Natural killer cell treated with Interleukin-12 subunit alpha and Interleukin-12 subunit beta and Interleukin-15 and Interleukin-18, amount 100 ng/mL, for 72 hours (primary cell): ENCODE results near the gene ELOVL2. TPM values are rescaled to one million over a fixed set of nuclear protein-coding genes. Genes with fewer than 3 reads are reported as not detected.

Experiments used
- ATAC-seq, 2 donors: fragments of 150-1000 bp; cut with Tn5 transposase in 1 of 2; sonication (Bioruptor Pico), chemical (Tn5 transposase) in 1 of 2; 2 replicates each; pipeline ENCODE4 v1.10.0; 2021
- DNase-seq: peaks from one replicate; pipeline ENCODE4 v3.0.0; 2022; ENCODE audit warnings: low spot score
- H3K27ac Mint-ChIP-seq, 2 donors: 1 replicate in 1 of 2; 2 replicates in 1 of 2; pipeline ENCODE4 v1.8.0; 2022; ENCODE audit warnings: mixed read lengths in 2 of 2, mild to moderate bottlenecking in 1 of 2, moderate library complexity in 1 of 2
- H3K27me3 Mint-ChIP-seq, 2 donors: 1 replicate in 1 of 2; 2 replicates in 1 of 2; pipeline ENCODE4 v1.8.0; 2022; ENCODE audit warnings: mixed read lengths in 2 of 2
- H3K36me3 Mint-ChIP-seq: one replicate; pipeline ENCODE4 v1.8.0; 2022; ENCODE audit warnings: mixed read lengths
- H3K4me1 Mint-ChIP-seq, 2 donors: 1 replicate in 1 of 2; 2 replicates in 1 of 2; pipeline ENCODE4 v1.8.0; 2022; ENCODE audit warnings: low read depth in 2 of 2, mixed read lengths in 2 of 2, mild to moderate bottlenecking in 1 of 2
- H3K4me3 Mint-ChIP-seq: one replicate; pipeline ENCODE4 v1.8.0; 2022; ENCODE audit warnings: mixed read lengths
- H3K9me3 Mint-ChIP-seq: 2 replicates; pipeline ENCODE4 v1.8.0; 2022; ENCODE audit warnings: mixed read lengths
- total RNA-seq, 2 donors: library from RNA; stranded (reverse); gene quantifications; one replicate each; pipeline ENCODE4 v1.2.3, GENCODE V29; 2022

ELOVL2 gene
- total RNA-seq, 2 donors from 2014 or later: not detected

- H3K4me3 Mint-ChIP-seq: peak overlapping the region; percentile 55
- H3K36me3 Mint-ChIP-seq: peaks cover 7% of the 10 kb centered on the region
- peak; percentile 17 to 40 for ATAC-seq
- no peak for DNase-seq
- no peaks in the 10 kb centered on the region for H3K9me3 Mint-ChIP-seq
- H3K27ac Mint-ChIP-seq: no peak overlapping the region
- peaks cover 47 to 59% of the 10 kb centered on the region in 2 donors for H3K27me3 Mint-ChIP-seq
- peaks cover 6 to 13% of the 10 kb centered on the region in 2 donors for H3K4me1 Mint-ChIP-seq
Measured at GRCh38 chr6:11043378-11043960, 636 bp downstream of the ELOVL2 start.

DNA sequence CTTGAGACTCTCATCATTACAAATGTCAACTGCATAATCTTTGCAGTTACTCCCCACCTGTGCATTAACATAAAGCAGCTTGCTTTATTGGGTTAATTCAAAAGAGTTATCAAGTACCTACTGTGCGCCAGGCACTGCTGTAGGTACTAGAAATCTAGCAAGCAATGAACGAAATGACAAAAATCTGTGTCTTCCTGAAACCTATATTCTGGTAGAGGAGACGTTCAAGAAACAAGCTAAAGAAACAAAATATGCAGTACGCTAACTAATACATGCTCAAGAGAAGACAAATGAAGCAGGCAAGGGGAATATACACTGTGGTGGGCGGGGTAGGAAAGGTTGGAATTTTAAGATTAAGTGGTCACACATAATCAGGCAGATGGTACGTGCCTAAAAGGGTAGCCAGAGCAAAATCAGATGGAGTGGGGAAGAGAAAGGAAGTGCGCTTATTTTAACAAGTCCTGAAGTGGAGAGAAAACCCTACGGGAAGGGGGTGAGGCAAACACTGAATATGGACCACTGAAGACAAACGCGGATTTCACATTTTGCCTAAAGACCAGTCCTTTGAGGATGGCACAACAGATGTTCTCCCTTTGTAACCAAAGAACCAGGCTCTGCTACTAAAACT, 1.2 kb downstream of the ELOVL2 start:
- H3K9me3 Mint-ChIP-seq: no peaks in the 10 kb centered on the region

GRCh38 chr6:11042025-11042749, 1.9 kb downstream of the ELOVL2 start:
- DNase-seq (no peak), ATAC-seq (no peak)
- H3K9me3 Mint-ChIP-seq: no peaks in the 10 kb centered on the region
- H3K4me1 Mint-ChIP-seq: peaks cover 6 to 13% of the 10 kb centered on the region in 2 donors
- peaks cover 41 to 60% of the 10 kb centered on the region in 2 donors for H3K27me3 Mint-ChIP-seq
- H3K4me3 Mint-ChIP-seq: no peak overlapping the region
- H3K36me3 Mint-ChIP-seq: peaks cover 7% of the 10 kb centered on the region
- no peak overlapping the region for H3K27ac Mint-ChIP-seq

More for the DNA sequence above, 1.2 kb downstream of the ELOVL2 start:
- Mint-ChIP-seq H3K36me3 (peaks cover 7% of the 10 kb centered on the region), H3K27ac (no peak overlapping the region), H3K4me1 (peaks cover 6 to 13% of the 10 kb centered on the region in 2 donors), H3K4me3 (peak overlapping the region; percentile 55), H3K27me3 (peaks cover 43 to 59% of the 10 kb centered on the region in 2 donors)
- ATAC-seq (no peak), DNase-seq (no peak)

DNA sequence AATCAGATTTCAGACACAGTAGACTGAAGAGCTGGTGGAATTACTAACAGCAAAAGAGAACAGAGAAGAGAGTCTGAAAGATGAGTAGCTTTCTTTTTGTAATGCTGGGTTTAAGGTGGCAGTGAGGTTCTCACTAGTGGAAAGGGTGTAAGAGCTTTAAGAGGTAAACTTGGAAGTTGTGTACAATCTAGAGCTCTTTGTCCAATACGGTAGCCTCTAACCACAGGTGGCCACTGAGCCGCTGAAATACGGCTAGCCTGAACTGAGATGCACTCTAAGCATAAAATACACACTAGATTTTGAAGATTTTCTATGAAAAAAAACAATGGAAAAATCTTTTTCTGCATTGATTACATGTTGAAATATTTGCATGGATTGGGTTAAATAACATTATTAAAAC, 4.0 kb downstream of the ELOVL2 start:
- Mint-ChIP-seq H3K27ac (no peak overlapping the region), H3K4me1 (peaks cover 6 to 13% of the 10 kb centered on the region in 2 donors), H3K36me3 (peaks cover 7% of the 10 kb centered on the region), H3K27me3 (peaks cover 52 to 67% of the 10 kb centered on the region in 2 donors), H3K9me3 (no peaks in the 10 kb centered on the region), H3K4me3 (no peak overlapping the region)
- no peak for DNase-seq
- no peak for ATAC-seq

- Mint-ChIP-seq H3K27ac (no peak overlapping the region), H3K4me3 (no peak overlapping the region), H3K27me3 (peaks cover 49 to 67% of the 10 kb centered on the region in 2 donors), H3K4me1 (peaks cover 6 to 10% of the 10 kb centered on the region in 2 donors), H3K9me3 (no peaks in the 10 kb centered on the region), H3K36me3 (peaks cover 7% of the 10 kb centered on the region)
- no peak for ATAC-seq
- DNase-seq: no peak
Measured at GRCh38 chr6:11039040-11039439, 5.1 kb downstream of the ELOVL2 start.

- no peaks in the 10 kb centered on the region for H3K36me3 Mint-ChIP-seq
- DNase-seq (no peak), ATAC-seq (no peak)
- H3K9me3 Mint-ChIP-seq: no peaks in the 10 kb centered on the region
- H3K27me3 Mint-ChIP-seq: peaks cover 38 to 66% of the 10 kb centered on the region in 2 donors
- no peak overlapping the region for H3K27ac Mint-ChIP-seq
- H3K4me1 Mint-ChIP-seq: no peaks in the 10 kb centered on the region
- H3K4me3 Mint-ChIP-seq: no peak overlapping the region
Measured at GRCh38 chr6:11036977-11037430, 7.1 kb downstream of the ELOVL2 start.

DNA sequence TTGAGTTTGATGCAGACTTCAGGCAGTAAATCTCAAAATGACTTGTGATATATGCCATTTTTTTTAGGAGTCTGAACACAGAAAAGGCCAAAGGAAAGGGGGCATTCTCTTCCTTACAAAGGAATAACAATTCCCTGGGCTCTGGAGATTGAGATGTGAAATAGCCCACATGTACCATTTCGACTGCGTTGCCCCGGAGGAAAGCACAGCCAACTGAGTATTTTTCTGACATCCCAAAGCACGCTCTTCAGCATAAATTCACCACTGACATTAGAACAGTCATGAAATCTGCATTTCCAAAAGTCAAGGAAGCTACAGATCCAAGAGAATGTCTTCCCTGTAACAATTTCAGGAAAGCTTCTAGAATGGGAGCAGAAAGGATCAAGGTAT, 7.8 kb downstream of the ELOVL2 start:
- no peak for ATAC-seq
- no peaks in the 10 kb centered on the region for H3K4me1 Mint-ChIP-seq

GRCh38 chr6:11035616-11036350, 8.3 kb downstream of the ELOVL2 start:
- H3K4me1 Mint-ChIP-seq: no peaks in the 10 kb centered on the region
- no peak for ATAC-seq
- peaks cover 42 to 66% of the 10 kb centered on the region in 2 donors for H3K27me3 Mint-ChIP-seq

More for the DNA sequence above, 7.8 kb downstream of the ELOVL2 start:
- no peak for DNase-seq
- H3K4me3 Mint-ChIP-seq: no peak overlapping the region
- no peak overlapping the region for H3K27ac Mint-ChIP-seq
- no peaks in the 10 kb centered on the region for H3K9me3 Mint-ChIP-seq
- no peaks in the 10 kb centered on the region for H3K36me3 Mint-ChIP-seq
- peaks cover 41 to 66% of the 10 kb centered on the region in 2 donors for H3K27me3 Mint-ChIP-seq

DNA sequence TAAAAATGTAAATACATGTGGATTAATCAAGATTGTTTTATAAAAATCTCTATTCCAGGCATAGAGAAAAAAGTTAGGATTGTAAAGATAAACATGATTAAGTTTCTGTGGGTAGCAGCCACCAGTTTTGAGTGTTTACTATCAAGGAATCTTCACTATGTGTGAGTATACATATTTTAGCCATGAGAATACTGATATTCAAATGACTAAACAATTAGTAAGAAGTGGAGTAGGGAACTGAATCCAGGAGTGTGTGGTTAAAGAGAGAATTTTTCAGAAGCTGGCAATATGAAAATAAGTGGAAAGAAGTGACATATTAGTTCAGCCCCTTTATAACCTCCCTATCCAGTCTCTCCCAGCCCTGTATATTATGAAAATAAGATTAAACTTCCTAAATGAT, 10.3 kb downstream of the ELOVL2 start:
- H3K27ac Mint-ChIP-seq: no peak overlapping the region
- H3K27me3 Mint-ChIP-seq: peaks cover 36 to 56% of the 10 kb centered on the region in 2 donors
- H3K4me1 Mint-ChIP-seq: no peaks in the 10 kb centered on the region
- ATAC-seq (no peak), DNase-seq (no peak)
- H3K4me3 Mint-ChIP-seq: no peak overlapping the region
- no peaks in the 10 kb centered on the region for H3K9me3 Mint-ChIP-seq
- H3K36me3 Mint-ChIP-seq: no peaks in the 10 kb centered on the region

More at GRCh38 chr6:11035616-11036350, 8.3 kb downstream of the ELOVL2 start:
- Mint-ChIP-seq H3K4me3 (no peak overlapping the region), H3K36me3 (no peaks in the 10 kb centered on the region), H3K9me3 (no peaks in the 10 kb centered on the region), H3K27ac (no peak overlapping the region)
- DNase-seq: no peak

GRCh38 chr6:11030904-11031303, 13.2 kb downstream of the ELOVL2 start:
- Mint-ChIP-seq H3K9me3 (no peaks in the 10 kb centered on the region), H3K27ac (no peak overlapping the region), H3K27me3 (peaks cover 31 to 61% of the 10 kb centered on the region in 2 donors), H3K36me3 (no peaks in the 10 kb centered on the region), H3K4me3 (no peak overlapping the region), H3K4me1 (no peaks in the 10 kb centered on the region)
- DNase-seq: no peak
- no peak for ATAC-seq

- no peak overlapping the region for H3K4me3 Mint-ChIP-seq
- no peak overlapping the region for H3K27ac Mint-ChIP-seq
- H3K36me3 Mint-ChIP-seq: no peaks in the 10 kb centered on the region
- no peak for ATAC-seq
- no peaks in the 10 kb centered on the region for H3K4me1 Mint-ChIP-seq
- no peaks in the 10 kb centered on the region for H3K9me3 Mint-ChIP-seq
- no peak for DNase-seq
- H3K27me3 Mint-ChIP-seq: peaks cover 27 to 60% of the 10 kb centered on the region in 2 donors
Measured at GRCh38 chr6:11028959-11029358, 15.1 kb downstream of the ELOVL2 start.

GRCh38 chr6:11027565-11028110, 16.5 kb downstream of the ELOVL2 start:
- Mint-ChIP-seq H3K4me1 (no peaks in the 10 kb centered on the region), H3K36me3 (no peaks in the 10 kb centered on the region), H3K9me3 (no peaks in the 10 kb centered on the region), H3K27me3 (peaks cover 23 to 49% of the 10 kb centered on the region in 2 donors), H3K27ac (no peak overlapping the region), H3K4me3 (no peak overlapping the region)
- no peak for DNase-seq
- ATAC-seq: no peak

DNA sequence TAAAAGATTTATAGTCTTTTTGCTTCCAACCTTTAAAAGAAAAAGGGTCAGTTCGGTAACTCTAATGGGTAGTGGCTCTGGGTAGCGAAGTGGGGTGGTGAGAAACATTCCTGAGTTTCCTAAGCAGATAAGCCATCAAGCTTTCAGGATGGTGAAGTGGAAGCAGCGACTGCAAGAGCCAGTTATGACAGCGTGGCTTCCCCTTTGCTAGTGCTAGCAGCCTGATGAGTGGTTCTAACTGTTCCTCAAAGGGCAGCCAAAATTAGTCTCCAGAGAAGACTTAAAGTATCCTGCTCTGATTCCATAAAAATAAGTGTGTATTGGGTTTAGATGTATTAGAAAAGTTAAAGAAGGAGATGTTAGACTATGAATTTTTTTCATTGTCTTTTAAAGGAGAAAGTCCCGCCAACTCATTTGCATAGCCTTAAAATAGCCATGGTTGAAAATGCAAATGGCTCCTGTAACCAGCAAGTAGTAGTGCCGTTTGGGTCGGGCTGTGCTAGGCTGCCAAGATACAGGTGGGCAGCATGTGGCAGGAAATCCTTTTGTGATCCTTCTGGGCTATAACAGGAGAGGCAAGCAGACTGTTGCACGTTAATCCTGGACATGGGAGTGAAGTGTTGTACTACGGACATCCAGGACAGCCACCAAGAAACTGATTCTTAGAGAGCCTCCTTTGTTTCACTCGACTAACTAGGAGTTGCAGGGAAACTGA, 18.0 kb downstream of the ELOVL2 start:
- H3K4me3 Mint-ChIP-seq: no peak overlapping the region
- no peaks in the 10 kb centered on the region for H3K9me3 Mint-ChIP-seq
- no peaks in the 10 kb centered on the region for H3K36me3 Mint-ChIP-seq
- H3K27ac Mint-ChIP-seq: no peak overlapping the region
- H3K4me1 Mint-ChIP-seq: no peaks in the 10 kb centered on the region
- no peak for ATAC-seq
- DNase-seq: no peak
- peaks cover 21 to 51% of the 10 kb centered on the region in 2 donors for H3K27me3 Mint-ChIP-seq
